ENCODE data around the gene ARF3.
"Not testable (repeated sequence)": the region's sequence is repeated elsewhere in the genome, so short reads cannot be mapped to it uniquely, and the experiment has no call there.

ARF3 gene

GRCh38 chr12:48910196-48910595 is 47.1 kb downstream of the ARF3 start:
- DNase-seq (ENCODE audit: insufficient read length, low spot score) = no peak
- TF ChIP-seq CTCF (IDR thresholded peaks at IDR 0.05; ENCODE audit: insufficient read depth, missing control alignments) = no peak
- FAIRE-seq = no peak

GRCh38 chr12:48909698-48910097 is 47.6 kb downstream of the ARF3 start:
- not testable (repeated sequence) for FAIRE-seq; DNase-seq (ENCODE audit: insufficient read length, low spot score)

GRCh38 chr12:48907245-48907644 is 50.0 kb downstream of the ARF3 start:
- DNase-seq (ENCODE audit: insufficient read length, low spot score) = no peak
- no peak for TF ChIP-seq CTCF (IDR thresholded peaks at IDR 0.05; ENCODE audit: insufficient read depth, missing control alignments)
- FAIRE-seq = no peak

- FAIRE-seq = no peak
- peak; percentile 64 for TF ChIP-seq CTCF (IDR thresholded peaks at IDR 0.05; ENCODE audit: insufficient read depth, missing control alignments)
- DNase-seq (ENCODE audit: insufficient read length, low spot score) = peak; percentile 53
Measured at GRCh38 chr12:48903982-48904411, 53.3 kb downstream of the ARF3 start.

- FAIRE-seq (no peak), DNase-seq (ENCODE audit: insufficient read length, low spot score) (no peak)
- no peak for TF ChIP-seq CTCF (IDR thresholded peaks at IDR 0.05; ENCODE audit: insufficient read depth, missing control alignments)
Measured at GRCh38 chr12:48903363-48903981, 53.8 kb downstream of the ARF3 start.

GRCh38 chr12:48901278-48901677 is 56.0 kb downstream of the ARF3 start:
- no peak for TF ChIP-seq CTCF (IDR thresholded peaks at IDR 0.05; ENCODE audit: insufficient read depth, missing control alignments)
- FAIRE-seq = no peak
- no peak for DNase-seq (ENCODE audit: insufficient read length, low spot score)

GRCh38 chr12:48899651-48900050 is 57.6 kb downstream of the ARF3 start:
- FAIRE-seq = no peak
- TF ChIP-seq CTCF (IDR thresholded peaks at IDR 0.05; ENCODE audit: insufficient read depth, missing control alignments) = no peak
- no peak for DNase-seq (ENCODE audit: insufficient read length, low spot score)

GRCh38 chr12:48894271-48894670 is 63.0 kb downstream of the ARF3 start:
- FAIRE-seq (no peak), DNase-seq (ENCODE audit: insufficient read length, low spot score) (no peak)
- no peak for TF ChIP-seq CTCF (IDR thresholded peaks at IDR 0.05; ENCODE audit: insufficient read depth, missing control alignments)

All from D721Med (cell line).